GM18909 (cell line): ENCODE measurements around the gene ARID5B.
"Not testable (repeated sequence)": the region's sequence is repeated elsewhere in the genome, so short reads cannot be mapped to it uniquely, and the experiment has no call there.

Experiments
- ATAC-seq: cut with Tn5 transposase; IDR thresholded peaks from one replicate; pipeline ENCODE4 v1.9.1; 2021; ENCODE audit warnings: mild to moderate bottlenecking; ENCODE audit not compliant: unreplicated experiment, poor library complexity

The ARID5B gene

GRCh38 chr10:61900829-61901792 is at the start of gene ARID5B:
ARID5B (plus strand) TSS chr10:61901699; CDS start chr10:61901710, 11 bp downstream.
- ATAC-seq, result no peak

- no peak for ATAC-seq
Measured at GRCh38 chr10:61852261-61852660, 49.2 kb upstream of the ARID5B start.

DNA sequence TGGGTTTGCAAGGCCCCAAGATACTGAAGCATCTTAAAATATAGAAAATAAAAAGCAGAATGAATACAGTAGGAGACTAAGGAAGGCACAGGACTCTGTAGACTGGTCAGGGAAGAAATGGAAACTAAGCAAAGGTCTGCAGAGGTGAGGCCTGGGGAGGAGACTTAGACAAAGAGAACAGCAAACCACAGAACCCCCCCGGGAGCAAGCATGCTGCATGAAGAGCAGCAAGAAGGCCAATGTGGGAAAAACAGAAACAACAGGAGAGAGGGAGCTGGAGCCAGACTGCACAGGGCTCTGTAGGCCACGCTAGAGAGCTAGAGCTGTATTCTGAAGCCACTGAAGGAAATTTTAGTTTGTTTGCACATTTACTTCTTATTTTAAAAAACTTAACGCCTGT is 45.7 kb upstream of the ARID5B start:
- ATAC-seq, result no peak

DNA sequence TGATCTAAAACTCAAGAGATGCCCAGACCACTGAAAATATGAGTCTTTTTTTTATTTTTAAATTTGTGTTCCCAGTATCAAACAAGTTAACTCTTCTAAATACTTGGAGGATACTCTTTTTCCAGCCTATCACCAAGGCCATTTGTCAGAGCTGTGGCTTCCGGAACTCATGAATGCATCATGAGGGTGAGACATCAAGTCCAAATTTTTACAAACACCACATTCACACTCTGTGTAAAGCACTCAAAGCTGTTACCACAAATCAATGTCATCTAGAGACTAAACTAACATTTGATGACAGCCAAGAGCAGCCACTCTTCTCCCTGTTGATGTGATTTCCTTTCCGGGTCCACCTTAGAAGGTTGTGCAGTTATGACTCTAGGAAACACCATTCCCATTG is 43.8 kb upstream of the ARID5B start:
- no peak for ATAC-seq

DNA sequence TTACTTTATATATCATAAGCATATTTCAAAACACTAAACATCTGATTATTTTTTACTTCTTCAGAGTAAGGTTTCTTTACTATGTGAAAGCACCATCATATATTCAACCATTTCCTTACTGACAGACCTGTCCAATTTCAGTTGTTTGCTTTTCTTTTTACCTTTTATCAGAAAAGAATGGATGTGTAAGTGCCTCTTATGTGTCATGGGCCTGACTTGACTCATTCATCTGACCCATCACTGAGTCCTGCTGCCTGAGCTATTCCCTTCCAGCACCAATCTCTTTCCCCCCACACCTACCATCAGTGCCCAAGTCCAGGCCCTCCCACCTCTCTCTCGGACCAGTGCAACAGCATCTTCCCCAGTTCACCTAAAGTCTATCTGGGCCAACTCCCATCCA is 41.7 kb upstream of the ARID5B start:
- no peak for ATAC-seq

DNA sequence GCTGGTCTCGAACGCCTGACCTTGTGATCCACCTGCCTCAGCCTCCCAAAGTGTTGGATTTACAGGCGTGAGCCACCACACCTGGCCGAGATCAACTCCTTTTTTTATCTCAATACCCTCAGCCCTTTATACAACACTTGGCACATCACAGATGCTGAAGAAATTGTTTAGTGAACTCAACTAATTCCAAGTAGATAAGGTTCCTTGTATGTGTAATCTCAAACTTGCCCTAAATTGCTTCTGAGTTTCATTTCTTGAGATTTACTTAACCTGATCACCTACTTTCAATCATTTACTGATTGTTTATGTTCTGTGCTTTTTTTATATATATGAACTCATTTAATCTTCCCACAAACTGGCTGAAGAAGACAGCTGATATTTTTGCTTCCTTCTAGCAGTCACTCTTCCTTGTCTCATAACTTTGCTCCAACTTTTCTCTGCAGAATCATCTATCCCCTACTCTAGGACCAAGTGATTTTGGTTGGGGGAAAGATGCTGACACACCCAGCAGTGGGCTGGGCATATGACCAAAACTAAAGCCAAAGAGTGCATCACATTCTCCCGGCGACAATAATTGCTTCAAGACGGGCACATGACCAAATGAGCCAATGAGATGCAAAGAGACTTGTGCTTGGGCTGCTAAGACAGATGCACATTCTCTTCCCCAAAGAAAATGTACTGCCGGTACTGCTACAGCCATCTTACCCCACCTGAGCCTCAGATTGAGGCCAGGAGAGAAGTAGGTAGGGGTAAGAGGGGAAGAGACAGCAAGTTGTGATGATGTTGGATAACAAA is 40.3 kb upstream of the ARID5B start:
- no peak for ATAC-seq

- ATAC-seq, result no peak
Measured at GRCh38 chr10:61863981-61864380, 37.5 kb upstream of the ARID5B start.

GRCh38 chr10:61866700-61867368 is 34.7 kb upstream of the ARID5B start:
- ATAC-seq, result no peak

GRCh38 chr10:61867374-61867773 is 34.1 kb upstream of the ARID5B start:
- not testable (repeated sequence) for ATAC-seq

- ATAC-seq, result not testable (repeated sequence)
Measured at GRCh38 chr10:61867817-61868216, 33.7 kb upstream of the ARID5B start.

- no peak for ATAC-seq
Measured at GRCh38 chr10:61869041-61869675, 32.3 kb upstream of the ARID5B start.

DNA sequence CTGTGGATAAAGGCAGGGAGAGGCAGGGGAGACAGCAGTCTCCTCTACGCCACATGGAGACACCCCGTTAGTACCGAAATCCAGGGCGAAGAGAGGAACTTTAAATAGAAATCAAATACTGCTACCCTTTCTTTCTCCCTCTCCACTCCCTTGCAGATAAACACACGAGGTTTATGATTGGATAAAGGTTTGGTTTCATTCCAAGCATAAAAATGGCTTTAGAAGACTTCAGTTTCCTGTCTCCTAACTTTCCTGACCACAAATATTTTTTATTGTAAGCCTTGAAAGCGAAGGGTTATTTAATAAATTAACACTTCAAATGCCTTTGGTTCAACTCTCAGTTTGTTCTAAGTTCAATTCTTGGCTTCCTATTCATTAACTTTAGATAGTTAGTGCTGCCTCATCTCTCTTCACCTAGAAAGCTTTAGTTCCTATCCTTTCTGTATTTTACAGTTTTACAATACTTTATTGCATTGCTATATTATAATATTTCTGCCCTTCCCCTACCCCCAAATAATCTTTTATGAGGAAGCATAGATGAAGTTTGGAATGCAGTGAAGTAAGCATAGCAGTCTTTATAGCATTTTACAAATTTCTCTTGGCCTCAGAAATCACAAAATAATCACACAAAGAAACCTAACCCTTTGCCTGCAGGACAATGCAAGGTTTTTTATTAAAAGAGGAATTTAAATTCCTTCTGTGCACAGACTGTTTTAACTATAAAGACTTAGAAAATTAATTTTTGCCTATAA is 31.5 kb upstream of the ARID5B start:
- ATAC-seq, result no peak

DNA sequence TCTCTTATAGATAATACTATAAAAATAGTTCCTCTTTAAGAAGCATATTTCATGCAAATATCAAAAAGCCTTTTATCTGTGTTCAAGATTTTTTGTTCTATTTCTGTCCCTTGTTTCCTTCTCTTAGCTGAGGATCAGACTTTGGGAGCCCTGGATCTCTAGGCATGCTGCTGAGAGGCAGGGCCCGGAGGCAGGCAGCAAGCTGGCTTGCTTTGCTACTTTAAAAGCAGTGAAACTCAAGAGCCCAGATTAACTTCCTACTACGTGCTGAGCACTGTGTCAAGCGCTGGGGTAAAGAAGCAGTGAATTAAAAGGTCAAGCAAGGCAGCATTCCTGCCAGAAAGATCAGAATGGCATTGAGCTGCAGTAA is 31.0 kb upstream of the ARID5B start:
- ATAC-seq, result no peak

DNA sequence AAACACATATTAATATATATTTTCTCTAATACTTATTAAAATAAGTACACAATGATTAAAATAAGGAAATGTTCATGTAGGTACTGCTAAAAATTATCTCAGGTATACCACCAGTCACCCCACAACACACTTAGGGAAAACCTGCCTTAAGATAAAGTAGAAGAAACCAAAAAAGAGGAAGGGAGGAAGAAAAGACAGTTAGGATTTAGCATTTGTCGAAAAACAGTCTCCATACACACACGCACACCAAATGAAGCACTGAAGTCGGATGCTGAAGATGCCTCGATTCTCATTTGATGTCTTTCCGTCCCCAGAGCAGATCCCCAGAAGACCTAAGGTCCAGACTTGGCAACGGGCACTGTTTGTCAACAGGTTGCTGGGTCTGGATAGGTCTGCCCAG is 30.0 kb upstream of the ARID5B start:
- no peak for ATAC-seq

DNA sequence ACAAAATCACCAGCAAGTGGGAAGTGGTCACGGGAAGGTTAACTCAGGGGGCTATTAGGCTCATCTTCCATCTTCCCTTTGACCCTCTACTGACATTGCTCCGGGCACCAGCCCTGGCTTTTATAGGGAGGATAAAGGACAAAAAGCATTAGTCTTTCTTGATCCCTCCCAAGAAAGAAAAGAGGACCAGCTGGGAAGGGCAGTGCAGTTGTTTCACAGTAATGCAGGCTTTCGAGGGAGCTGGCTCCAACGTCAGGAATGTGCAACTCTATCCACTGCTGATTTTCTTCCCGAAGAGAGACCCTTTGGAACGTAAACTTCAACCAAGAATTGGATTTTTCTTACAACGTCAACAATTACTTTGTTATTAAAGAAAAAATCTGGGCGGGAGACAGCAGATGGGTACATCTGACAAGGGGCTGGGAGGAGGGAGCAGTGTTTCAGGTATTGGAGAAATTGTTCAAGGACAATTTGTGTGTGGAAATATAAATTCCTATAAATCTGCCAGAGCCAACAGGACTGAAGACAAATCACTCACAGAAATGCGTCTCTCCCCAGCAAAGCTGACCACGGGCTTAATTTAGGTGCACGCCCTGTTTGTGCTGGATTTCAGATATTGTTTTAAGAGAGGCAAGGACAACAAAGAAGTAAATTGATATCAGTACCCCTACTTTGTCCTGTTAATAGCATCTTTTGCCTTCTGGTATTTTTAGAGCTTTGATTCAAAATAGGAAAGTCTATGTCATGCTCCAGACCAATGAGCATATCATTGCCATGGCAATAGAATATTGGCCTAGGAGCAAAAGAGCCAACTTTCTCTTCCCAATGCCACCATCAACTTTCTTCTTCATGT is 23.4 kb upstream of the ARID5B start:
- no peak for ATAC-seq

GRCh38 chr10:61878740-61879068 is 22.8 kb upstream of the ARID5B start:
- ATAC-seq, result no peak

DNA sequence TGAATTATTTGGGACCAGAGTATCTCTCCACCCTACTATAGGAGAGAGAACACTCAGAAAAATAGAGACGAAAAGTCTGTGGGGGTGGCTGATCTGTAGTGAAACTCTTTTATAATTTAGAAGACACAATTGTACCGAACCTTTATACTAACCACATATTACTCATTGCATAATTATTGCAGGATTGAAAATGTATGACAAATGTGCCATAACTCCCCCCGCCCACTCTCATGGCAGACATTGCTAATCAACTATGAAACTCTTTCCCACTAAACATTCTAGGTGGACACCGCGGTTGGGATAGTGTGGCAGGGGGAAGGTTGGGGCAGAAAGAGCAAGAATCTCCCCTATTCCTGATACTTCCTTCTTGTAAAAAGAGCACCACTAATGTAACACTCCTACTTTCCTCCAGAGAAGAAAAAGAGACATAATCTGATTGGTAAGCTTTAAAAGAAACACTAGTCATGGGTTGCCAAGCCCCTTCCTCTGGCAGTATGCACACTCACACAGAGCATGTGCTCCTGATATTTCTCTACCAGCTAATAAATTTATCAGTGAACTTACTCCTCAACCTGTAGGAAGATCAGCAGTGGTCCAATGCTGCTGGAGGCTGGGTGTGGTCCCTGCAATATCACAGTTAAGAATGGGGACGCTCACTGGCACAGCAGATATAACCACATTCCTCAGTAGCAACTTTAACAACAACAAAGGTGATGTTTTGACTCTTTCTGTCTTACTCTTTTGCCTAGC is 18.7 kb upstream of the ARID5B start:
- no peak for ATAC-seq

GRCh38 chr10:61883371-61884025 is 18.0 kb upstream of the ARID5B start:
- no peak for ATAC-seq
